ENCODE results near the gene TOP3B.
"Not testable (repeated sequence)": the region's sequence is repeated elsewhere in the genome, so short reads cannot be mapped to it uniquely, and the experiment has no call there.

TOP3B gene

DNA sequence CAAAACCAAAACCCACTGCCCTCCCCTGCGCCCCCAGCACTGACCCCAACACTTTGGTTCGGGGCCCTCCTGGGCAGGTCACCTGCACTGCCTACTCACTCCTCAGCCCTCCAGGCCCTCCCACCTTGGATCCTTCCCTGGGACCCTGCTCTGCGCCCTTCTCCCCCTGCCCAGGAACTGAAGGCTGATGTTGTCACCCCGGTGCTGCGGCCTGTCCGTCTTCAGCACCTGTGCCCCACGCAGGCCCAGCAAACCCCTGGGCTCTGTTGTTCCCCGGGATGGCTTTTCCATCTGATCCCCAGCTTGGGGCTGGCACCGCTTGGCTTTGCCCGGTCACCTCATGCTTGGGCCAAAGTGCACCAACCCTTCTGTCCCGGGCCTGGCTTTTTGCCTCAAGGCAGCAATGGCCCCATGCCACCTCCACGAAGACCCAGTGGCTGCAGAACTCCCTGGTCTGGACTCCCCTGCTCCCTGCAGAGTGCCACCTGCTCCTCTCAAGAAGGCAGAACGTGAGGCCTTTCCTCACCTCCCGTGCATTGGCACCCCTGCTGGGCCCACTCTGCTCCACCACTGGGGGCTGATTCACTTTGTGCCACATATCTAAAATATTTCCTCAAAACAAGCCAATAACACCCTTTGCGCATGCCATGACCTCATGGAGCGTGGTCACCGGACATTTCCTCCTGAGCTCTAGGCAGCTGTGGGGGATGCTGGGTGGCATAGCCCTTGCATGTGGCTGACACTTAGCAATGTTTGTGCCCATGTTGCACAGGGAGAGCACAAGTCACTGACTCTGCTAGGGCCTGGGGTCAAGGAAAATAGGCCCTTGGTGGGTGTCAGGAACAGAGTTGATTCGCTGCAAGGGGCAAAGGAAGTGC, 38.8 kb downstream of the TOP3B start:
- no peak for DNase-seq (ENCODE audit: low spot score)

GRCh38 chr22:21942407-21943343, 39.9 kb downstream of the TOP3B start:
- peak; percentile 36 for DNase-seq (ENCODE audit: low spot score)

DNA sequence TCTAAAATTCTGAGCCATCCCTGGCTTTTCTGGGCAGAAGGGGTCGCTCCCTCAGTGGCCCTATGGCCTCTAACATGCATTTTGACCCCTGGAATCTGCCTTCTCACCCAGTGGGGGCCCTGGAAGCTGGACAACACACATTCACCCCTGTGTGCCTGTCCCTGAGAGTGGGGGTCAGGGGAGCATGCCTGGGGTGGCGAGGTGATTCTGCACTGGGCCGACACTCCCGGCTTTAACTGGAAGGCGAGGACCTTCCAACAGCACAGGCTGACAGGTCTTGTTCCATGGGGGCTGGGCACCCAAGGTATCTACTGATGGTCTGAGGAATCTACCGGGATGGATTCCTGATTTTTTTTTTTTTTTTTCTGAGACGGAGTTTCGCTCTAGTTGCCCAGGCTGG, 40.7 kb downstream of the TOP3B start:
- DNase-seq (ENCODE audit: low spot score): no peak

DNA sequence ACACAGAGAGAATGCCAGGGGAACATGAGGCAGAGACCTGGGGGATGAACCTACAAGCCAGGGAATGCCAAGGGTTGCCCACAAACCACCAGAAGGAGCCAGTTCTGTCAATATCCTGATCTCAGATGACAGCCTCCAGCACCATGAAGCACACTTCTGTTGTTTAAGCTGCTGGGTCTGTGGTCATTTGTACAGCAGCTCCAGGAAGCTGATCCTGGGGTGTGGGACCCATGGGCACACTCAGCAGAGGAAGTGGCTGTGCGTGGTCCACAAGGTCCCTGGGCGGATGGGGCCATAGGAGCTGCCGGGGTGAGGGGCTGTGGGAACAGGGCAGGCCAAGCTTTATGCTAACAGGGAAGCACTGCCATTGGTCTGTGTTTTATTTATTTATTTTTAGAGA, 42.1 kb downstream of the TOP3B start:
- no peak for DNase-seq (ENCODE audit: low spot score)

DNA sequence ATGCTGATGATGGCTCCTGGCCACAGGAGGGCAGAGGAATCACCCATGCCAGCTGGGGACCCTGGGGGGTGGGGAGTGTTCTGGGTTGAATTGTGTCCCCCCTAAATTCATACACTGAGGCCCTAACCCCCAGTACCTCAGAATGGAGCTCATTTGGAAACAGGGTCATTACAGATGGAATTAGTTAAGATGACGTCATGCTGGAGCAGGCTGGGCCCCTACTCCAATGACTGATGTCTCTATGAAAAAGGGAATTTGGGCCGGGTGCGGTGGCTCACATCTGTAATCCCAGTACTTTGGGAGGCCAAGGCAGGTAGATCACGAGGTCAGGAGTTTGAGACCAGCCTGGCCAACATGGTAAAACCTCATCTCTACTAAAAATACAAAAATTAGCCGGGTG, 42.7 kb downstream of the TOP3B start:
- DNase-seq (ENCODE audit: low spot score): not testable (repeated sequence)

GRCh38 chr22:21939461-21939913, 43.1 kb downstream of the TOP3B start:
- DNase-seq (ENCODE audit: low spot score): no peak

- DNase-seq (ENCODE audit: low spot score): no peak
Measured at GRCh38 chr22:21938906-21939305, 43.7 kb downstream of the TOP3B start.

GRCh38 chr22:21938071-21938822, 44.3 kb downstream of the TOP3B start:
- peak; percentile 92 for DNase-seq (ENCODE audit: low spot score)

GRCh38 chr22:21937821-21938070, 44.8 kb downstream of the TOP3B start:
- DNase-seq (ENCODE audit: low spot score): no peak

- DNase-seq (ENCODE audit: low spot score): no peak
Measured at GRCh38 chr22:21937041-21937820, 45.4 kb downstream of the TOP3B start.

- no peak for DNase-seq (ENCODE audit: low spot score)
Measured at GRCh38 chr22:21936151-21936775, 46.3 kb downstream of the TOP3B start.

DNA sequence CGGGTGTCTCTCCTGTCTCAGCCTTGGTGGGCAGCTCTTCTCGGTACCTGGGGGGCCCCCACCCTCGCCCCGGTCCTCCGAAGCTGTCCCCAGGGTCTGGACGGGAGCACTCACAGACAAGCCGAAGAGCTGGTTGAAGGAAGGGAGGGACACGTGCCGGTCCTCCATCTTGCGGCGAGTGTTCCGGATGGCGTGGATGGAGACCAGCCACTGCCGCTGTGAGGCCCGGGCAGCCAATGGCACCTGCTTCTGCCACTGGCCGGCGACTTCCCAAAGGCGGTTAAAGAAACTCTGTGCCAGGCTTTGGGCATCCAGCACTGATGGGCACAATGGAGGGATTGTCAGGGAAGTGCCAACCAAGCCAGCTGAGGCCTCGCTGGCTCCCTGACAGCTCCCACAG, 48.7 kb downstream of the TOP3B start:
- DNase-seq (ENCODE audit: low spot score): no peak

- no peak for DNase-seq (ENCODE audit: low spot score)
Measured at GRCh38 chr22:21933413-21933812, 49.2 kb downstream of the TOP3B start.

DNA sequence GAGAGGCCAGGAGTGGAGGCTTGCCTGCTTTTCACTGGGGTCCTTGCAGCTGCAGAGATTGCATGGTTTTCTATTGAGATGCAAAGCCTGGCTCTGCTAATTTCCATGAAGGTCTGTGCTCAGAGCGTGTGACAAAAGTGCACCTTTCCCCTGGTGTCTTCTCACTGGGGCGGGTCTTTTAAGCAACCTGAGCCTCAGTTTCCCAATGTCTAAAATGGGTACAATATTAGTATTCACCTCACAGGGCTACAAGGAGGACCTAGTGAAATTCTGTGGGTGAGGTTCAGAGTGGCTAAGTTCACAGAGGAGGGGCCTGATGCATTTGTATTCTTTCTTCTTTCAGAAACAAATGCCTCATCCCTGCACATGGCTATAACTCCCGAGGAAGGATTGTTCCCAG, 50.2 kb downstream of the TOP3B start:
- no peak for DNase-seq (ENCODE audit: low spot score)

DNA sequence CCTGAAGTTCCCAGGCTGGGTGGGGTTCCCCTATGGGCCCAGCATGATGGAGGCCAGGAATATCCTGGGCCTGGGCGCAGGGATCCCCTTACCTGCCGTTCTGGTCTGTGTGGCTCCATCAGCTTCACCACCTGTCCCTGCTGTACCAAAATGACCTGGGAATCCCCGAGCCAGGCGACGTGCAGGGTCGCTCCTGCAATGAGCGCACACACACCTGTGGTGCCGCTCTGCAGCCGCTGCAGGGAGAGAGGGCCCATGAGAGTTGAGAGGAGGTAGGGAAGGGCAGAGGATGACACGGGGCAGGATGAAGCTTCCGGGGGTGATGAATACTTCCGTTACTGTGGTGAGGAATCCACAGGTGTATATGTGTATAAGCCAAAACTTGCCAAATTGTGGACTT, 51.5 kb downstream of the TOP3B start:
- DNase-seq (ENCODE audit: low spot score): no peak

DNA sequence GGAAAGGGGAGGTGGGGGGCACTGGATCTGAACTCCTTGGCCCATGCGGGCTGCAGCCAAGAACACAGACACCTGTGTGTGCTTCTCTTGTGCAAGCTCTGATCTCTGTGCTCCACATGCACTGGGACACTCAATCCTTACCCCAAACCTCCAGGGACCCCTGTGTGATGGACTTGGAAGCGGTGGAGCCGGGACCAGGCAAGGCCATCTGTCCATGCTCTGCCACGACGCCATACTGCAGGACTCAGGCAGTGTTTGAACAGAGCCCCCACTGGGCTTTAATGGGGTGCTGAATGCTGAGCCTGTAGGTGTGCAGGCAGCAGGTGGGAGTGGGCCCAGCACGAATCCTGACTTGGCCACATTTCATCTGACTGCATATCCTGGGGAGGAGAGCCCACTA, 53.3 kb downstream of the TOP3B start:
- DNase-seq (ENCODE audit: low spot score): no peak

- no peak for DNase-seq (ENCODE audit: low spot score)
Measured at GRCh38 chr22:21928048-21928447, 54.5 kb downstream of the TOP3B start.

DNA sequence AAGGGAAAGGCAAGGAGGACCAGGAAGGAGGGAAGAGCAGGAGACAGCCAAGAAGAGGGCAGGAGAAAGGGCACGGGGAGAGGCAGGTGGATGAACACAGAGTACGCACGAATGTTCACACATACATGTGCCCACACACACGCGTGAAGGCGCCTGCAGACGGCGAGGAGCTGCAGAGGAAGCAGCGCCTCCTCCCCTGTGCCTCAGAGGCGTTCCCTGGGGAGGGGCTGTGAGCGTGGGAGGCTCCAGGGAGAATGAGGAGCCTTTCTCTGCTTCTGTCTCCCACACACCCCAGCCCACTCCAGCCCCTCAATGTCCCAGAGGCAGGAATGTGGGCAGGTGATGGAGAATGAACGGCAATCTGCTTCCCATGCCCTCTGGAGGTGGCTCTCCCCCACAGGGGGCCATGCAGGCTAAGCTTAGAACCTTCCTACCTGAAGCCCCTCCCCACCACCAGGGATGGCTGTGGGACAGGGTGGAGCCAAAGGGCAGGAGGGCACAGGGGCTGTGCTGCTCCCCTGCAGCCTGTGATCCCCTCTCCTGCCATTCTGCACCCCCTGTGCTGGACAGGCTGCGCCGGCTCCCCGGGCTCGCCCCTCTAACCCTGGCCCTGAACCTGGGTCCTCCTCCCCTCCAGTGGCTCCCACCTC, 55.3 kb downstream of the TOP3B start:
- DNase-seq (ENCODE audit: low spot score): no peak

DNA sequence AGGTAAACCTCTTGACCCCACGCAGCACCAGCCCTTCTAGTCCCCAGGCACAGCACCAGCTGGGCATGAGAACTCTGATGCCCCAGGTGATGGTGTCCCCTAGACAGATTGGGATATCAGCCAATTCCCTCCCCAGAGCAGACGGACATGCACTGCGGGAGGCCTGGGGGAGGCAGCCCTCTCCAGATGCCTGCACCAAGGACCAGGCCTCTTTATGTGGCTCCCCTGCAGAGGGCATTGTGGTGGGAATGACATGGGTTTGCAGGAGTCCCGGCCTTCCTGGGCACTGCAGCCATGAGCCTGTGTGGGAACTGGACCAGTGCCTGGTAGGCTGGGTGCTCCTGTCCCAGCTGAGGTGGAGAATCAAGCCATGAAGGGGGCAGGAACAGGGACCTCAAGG, 55.9 kb downstream of the TOP3B start:
- DNase-seq (ENCODE audit: low spot score): no peak

GRCh38 chr22:21923163-21923561, 59.4 kb downstream of the TOP3B start:
- no peak for DNase-seq (ENCODE audit: low spot score)

All from activated CD4-positive, alpha-beta T cell treated with anti-CD3 and anti-CD28 coated beads, Interleukin-2, Interleukin-4, amounts not matched to agents 100 ng/mL and 50 ng/mL, durations not matched to agents 16 hours and 8 hours (primary cell).